Dendritic cell treated with granulocyte-macrophage colony-stimulating factor and Interleukin-4, amounts not matched to agents 40 ng/mL and 50 ng/mL, for 4 days (primary cell): ENCODE data around the gene HOXD13.

Source experiments
- H3K27ac Mint-ChIP-seq: one replicate; pipeline ENCODE4 v1.8.0; 2022; ENCODE audit warnings: mild to moderate bottlenecking, mixed read lengths
- H3K27me3 Mint-ChIP-seq: one replicate; pipeline ENCODE4 v1.8.0; 2022; ENCODE audit warnings: mild to moderate bottlenecking, mixed read lengths
- H3K36me3 Mint-ChIP-seq: one replicate; pipeline ENCODE4 v1.8.0; 2022; ENCODE audit warnings: low read depth, mixed read lengths
- H3K4me1 Mint-ChIP-seq: one replicate; pipeline ENCODE4 v1.8.0; 2022; ENCODE audit warnings: low read depth, mixed read lengths
- H3K4me3 Mint-ChIP-seq: one replicate; pipeline ENCODE4 v1.8.0; 2022; ENCODE audit warnings: mild to moderate bottlenecking, moderate library complexity, mixed read lengths
- H3K9me3 Mint-ChIP-seq: one replicate; pipeline ENCODE4 v1.8.0; 2022; ENCODE audit warnings: mixed read lengths
- intact Hi-C: fragments of 100-400 bp; cut with micrococcal nuclease; formaldehyde crosslinking; loops from one replicate; pipeline ENCODE4 v1.15.0; 2022

HOXD13 gene

DNA sequence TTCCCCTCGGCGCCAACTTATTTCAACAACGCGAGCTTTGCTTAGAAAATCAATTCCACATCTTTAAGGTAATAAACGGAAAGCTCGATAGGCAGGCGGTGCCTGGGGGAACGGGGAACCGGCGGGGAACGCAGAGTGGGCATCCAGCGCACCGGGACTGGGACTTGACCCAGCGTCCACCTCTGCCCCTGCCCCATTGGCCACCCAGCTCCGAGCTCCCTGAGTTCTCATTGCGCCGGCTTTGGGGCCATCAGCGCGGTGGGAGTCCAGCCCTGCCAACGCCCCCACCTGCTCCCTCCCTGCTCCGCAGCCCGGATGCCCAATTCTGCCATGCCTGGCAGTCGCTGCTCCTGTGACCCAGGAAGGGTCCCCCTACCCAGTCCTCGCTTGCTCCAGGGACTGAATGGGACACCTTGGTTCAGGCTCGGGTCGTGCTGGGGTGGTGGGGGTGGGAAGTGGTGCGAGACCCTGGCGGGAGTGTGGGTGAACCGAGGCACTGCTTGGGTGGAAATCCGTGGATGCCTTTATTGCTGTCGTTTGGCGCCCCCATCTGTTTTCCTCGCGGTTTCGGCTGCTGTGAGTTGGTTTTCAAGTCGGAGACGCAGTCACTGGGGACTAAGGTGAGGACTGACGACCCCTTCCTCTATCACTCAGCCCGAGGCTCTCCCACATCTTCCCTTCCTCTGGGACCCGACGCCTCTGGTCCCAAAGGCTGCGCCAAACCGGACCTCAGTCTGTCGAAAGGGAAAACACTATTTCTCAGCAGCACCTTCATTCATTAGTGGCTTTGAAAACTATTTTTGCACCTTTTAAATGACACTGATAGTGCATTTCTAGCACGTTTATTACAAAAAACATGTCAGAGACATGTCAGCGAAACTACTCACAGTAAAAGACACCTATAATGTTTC lies 6.4 kb upstream of the HOXD13 start:
- Mint-ChIP-seq H3K36me3 (no peaks in the 10 kb centered on the region), H3K27me3 (peaks cover 100% of the 10 kb centered on the region), H3K9me3 (no peaks in the 10 kb centered on the region), H3K27ac (no peak overlapping the region), H3K4me1 (peaks cover 39% of the 10 kb centered on the region), H3K4me3 (no peak overlapping the region)
- intact Hi-C loops: no loop called here

DNA sequence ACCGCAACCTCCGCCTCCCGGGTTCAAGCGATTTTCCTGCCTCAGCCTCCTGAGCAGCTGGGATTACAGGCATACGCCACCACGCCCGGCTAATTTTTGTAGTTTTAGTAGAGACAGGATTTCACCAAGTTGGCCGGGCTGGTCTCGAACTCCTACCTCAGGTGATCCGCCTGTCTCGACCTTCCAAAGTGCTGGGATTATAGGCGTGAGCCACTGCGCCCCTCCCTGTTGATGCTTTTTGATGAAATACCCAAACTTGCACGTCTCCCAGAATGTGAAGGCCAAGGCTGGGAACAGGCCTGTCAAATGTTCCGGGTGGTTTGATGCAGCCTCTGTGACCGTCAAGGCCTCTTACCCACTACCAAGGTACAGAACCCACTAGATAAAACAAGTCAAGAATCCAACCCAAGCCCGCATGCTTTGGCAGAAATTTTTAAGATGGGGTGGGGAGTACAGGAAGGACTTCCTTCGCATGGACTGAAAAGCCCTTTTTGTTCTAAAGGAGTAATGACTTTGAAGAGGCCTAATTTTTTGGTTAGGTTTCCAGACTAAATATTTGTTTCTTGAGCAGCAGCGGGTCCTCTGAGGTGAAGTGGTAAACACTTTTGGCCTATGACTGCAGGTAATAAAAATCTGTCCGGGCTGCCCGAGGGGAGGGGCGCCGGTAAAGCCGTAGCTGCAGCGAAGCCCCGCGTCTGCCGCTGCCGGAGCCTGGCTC lies 5.0 kb upstream of the HOXD13 start:
- H3K4me3 Mint-ChIP-seq: peak overlapping the region; percentile 79
- H3K4me1 Mint-ChIP-seq: peaks cover 53% of the 10 kb centered on the region
- H3K9me3 Mint-ChIP-seq: no peaks in the 10 kb centered on the region
- H3K36me3 Mint-ChIP-seq: no peaks in the 10 kb centered on the region
- intact Hi-C loops: loop anchor here (2.0 kb wide), 1 partner anchor 721 kb away; no protein-coding TSS in a partner anchor
- H3K27ac Mint-ChIP-seq: no peak overlapping the region
- H3K27me3 Mint-ChIP-seq: peaks cover 98% of the 10 kb centered on the region

- Mint-ChIP-seq H3K27me3 (peaks cover 95% of the 10 kb centered on the region), H3K36me3 (no peaks in the 10 kb centered on the region), H3K4me3 (peak overlapping the region; percentile 79), H3K9me3 (no peaks in the 10 kb centered on the region), H3K27ac (no peak overlapping the region), H3K4me1 (peaks cover 54% of the 10 kb centered on the region)
- intact Hi-C loops: loop anchor here (2.0 kb wide), 1 partner anchor 721 kb away; no protein-coding TSS in a partner anchor
Observed at GRCh38 chr2:176088048-176088936, 4.2 kb upstream of the HOXD13 start.

DNA sequence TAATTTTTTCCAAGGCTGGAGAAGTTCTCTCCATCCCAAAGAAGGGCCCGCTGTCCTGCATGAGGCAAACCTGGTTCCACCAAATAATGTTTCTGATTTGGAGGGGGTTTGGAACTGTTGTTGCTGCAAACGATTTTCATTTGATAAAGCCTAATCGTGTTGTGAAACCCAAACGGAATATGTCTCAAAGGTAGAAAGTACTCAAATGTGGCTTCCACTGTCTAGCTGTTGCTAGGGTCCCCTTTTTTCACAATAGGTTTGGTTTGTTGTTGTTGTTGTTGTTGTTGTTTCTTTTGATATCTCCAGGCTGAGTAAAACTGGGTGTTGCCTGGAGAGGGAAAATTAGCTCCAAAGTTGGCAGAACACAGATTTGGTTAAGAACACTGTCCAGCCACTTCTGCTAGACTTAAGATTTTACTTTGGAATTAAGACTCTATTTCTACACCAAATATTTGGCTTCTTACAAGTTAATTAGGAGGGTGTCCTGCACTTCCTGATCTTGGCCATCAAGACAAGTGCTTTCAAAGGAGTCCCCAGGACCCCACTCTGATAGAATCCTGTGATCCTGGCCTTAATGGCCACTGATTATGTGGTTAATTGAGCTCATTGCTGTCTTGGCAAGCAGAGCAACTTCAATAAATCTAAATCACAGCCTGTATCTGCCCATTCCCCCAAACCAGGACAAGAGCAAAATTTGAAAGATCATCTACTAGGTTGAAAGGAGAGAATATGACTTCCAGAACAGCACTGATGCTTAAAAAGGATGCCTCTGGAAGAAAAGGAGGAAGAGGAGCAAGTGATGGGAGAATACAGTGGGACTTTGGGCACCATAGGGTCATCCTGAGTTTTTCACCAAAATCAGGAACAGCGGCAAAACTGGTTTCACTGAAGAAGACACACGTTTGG lies 3.3 kb upstream of the HOXD13 start:
- no peaks in the 10 kb centered on the region for H3K9me3 Mint-ChIP-seq
- peaks cover 59% of the 10 kb centered on the region for H3K4me1 Mint-ChIP-seq
- no peaks in the 10 kb centered on the region for H3K36me3 Mint-ChIP-seq
- intact Hi-C loops: loop anchor here (2.0 kb wide), 1 partner anchor 722 kb away; no protein-coding TSS in a partner anchor
- peaks cover 95% of the 10 kb centered on the region for H3K27me3 Mint-ChIP-seq
- no peak overlapping the region for H3K27ac Mint-ChIP-seq
- no peak overlapping the region for H3K4me3 Mint-ChIP-seq

DNA sequence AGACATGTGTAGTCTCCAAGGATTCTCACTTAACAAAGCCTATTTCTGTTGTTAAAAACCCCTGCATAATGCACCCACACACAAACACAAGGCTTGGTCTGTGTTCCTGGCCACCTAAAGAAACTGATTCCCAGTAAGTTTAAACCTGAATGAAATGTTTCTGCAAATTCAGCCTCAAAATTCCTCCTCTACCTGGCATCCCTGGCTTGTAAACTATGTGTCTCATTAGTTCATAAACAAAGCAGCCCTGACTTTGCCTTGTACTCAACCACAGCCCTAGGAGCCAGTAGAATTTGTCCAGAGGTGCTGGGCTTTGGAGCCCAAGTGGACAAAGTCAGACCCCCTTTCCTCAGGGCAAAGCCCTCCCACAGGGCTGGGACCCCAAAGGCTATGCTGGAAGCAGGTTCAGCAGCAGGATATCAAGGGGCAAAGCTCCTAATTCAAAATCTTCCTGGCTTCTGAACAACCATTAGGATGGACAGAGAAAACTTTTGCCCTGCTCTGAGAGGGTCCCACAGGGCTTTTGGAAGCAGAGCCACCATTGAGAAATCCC lies 2.6 kb upstream of the HOXD13 start:
- intact Hi-C loops: loop anchor here (2.0 to 10.0 kb wide), 2 partner anchors 85 to 723 kb away; partner anchors contain the start of gene LNPK
- H3K27ac Mint-ChIP-seq: no peak overlapping the region

DNA sequence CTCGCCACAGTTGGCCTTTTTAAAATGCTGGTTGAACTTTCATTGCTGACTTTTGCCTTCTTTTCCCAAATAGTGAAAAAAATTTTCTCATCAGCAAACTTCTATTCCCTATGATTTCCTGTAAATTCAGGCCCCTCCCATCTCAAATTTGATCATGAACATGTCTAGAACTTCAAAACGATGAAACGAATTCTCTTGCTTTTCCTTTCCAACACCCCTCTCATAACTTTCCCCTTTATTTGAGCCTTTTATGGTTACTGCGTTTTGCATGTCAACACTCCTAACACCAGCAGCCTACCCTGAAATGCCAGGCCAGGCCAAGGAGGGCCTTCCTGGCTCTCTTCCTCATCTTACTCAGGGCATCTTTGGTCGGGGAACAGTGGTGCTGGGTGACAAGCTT lies 1.7 kb upstream of the HOXD13 start:
- intact Hi-C loops: loop anchor here (10.0 kb wide), 1 partner anchor 86 kb away; the partner anchor contains the start of gene LNPK
- Mint-ChIP-seq H3K27me3 (peaks cover 95% of the 10 kb centered on the region), H3K4me3 (no peak overlapping the region), H3K4me1 (peaks cover 46% of the 10 kb centered on the region), H3K9me3 (no peaks in the 10 kb centered on the region), H3K27ac (no peak overlapping the region), H3K36me3 (no peaks in the 10 kb centered on the region)

More for the DNA sequence above, 2.6 kb upstream of the HOXD13 start:
- Mint-ChIP-seq H3K4me3 (no peak overlapping the region), H3K4me1 (peaks cover 52% of the 10 kb centered on the region), H3K36me3 (no peaks in the 10 kb centered on the region), H3K9me3 (no peaks in the 10 kb centered on the region), H3K27me3 (peaks cover 95% of the 10 kb centered on the region)

DNA sequence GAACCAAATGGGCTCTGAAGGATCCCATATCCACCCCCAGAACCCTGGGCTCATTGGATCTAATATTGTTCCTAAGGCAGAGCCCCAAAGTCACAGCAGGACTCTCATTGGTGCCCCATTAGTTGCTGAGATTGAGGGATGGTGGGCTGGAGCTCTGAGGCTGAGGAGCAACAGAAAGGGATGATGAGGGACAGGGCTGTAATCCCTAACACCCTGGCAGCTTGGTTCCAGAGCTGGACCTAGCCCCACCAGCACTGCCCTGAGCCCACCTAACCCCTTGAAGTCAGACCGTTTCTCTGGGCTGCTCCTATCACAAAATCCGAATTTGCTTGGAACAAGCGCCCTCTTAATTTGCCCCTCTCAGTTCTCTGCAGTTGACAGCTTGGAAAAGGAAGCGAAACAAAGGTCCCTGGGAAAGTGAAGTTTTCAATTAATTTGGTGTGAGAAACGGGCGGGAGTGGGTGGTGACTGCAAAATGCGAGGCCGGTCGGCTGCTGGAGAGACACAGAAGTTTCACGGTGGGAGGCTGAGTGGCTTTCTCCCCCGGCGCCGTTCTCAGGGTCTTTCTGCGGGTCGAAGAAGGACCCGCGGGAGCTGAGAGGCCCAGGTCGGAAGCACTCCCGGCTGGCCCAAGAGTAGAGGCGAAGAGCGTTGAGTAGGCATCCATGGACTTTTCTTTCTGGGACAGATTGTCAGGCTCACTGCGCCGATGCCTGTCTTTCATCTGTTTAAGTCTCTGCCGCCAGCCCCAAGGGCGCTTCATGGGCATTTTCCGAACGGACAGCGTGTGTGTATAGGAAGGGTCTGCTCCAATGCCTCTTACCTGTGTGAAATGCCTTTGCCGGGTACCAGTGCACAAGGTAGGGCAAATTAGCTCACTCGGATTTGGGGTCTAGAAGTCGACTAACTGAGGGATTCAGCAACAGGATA lies 927 bp upstream of the HOXD13 start:
- H3K9me3 Mint-ChIP-seq: no peaks in the 10 kb centered on the region
- H3K4me1 Mint-ChIP-seq: peaks cover 40% of the 10 kb centered on the region
- H3K27ac Mint-ChIP-seq: no peak overlapping the region
- H3K36me3 Mint-ChIP-seq: no peaks in the 10 kb centered on the region
- H3K4me3 Mint-ChIP-seq: peak overlapping the region; percentile 28
- intact Hi-C loops: loop anchor here (10.0 kb wide), 1 partner anchor 87 kb away; the partner anchor contains the start of gene LNPK
- H3K27me3 Mint-ChIP-seq: peaks cover 94% of the 10 kb centered on the region

DNA sequence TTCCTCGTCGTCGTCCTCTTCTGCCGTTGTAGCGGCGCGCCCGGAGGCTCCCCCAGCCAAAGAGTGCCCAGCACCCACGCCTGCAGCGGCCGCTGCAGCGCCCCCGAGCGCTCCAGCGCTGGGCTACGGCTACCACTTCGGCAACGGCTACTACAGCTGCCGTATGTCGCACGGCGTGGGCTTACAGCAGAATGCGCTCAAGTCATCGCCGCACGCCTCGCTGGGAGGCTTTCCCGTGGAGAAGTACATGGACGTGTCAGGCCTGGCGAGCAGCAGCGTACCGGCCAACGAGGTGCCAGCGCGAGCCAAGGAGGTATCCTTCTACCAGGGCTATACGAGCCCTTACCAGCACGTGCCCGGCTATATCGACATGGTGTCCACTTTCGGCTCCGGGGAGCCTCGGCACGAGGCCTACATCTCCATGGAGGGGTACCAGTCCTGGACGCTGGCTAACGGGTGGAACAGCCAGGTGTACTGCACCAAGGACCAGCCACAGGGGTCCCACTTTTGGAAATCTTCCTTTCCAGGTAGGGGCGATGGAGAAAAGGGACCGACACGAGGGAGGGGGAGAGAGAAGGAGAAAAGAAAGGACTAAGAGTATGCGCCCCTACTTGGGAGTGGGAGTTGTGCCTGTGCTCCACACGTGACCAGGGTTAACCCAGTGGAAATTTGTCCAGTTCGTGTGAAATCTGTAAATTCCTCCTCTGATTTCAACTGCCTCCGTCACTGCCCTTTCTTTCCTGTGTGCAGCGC lies 800 bp downstream of the HOXD13 start:
- peak overlapping the region; percentile 73 for H3K4me3 Mint-ChIP-seq
- H3K9me3 Mint-ChIP-seq: no peaks in the 10 kb centered on the region
- intact Hi-C loops: loop anchor here (10.0 kb wide), 1 partner anchor 89 kb away; the partner anchor contains the start of gene LNPK
- no peaks in the 10 kb centered on the region for H3K36me3 Mint-ChIP-seq
- peaks cover 94% of the 10 kb centered on the region for H3K27me3 Mint-ChIP-seq
- no peak overlapping the region for H3K27ac Mint-ChIP-seq
- peaks cover 49% of the 10 kb centered on the region for H3K4me1 Mint-ChIP-seq

DNA sequence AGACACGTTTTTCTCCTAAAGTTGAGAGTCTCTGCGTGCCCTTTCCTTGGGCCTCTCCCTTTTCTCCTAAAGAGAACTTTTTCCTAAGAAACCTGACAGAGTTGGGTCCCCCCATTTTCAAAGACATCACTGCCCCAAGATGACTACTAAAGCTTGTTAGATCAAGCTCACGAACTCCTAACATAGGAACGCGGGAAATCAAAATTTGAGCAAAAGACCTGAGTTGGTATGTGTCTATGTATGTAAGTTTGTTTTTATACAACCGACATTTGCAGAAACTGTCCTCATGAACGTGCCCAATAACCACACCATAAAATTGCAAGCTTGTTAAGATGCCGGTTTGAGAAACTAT lies 1.4 kb downstream of the HOXD13 start:
- Mint-ChIP-seq H3K9me3 (no peaks in the 10 kb centered on the region), H3K27ac (no peak overlapping the region), H3K27me3 (peaks cover 94% of the 10 kb centered on the region), H3K4me3 (no peak overlapping the region), H3K36me3 (no peaks in the 10 kb centered on the region), H3K4me1 (peaks cover 46% of the 10 kb centered on the region)
- intact Hi-C loops: loop anchor here (10.0 kb wide), 1 partner anchor 89 kb away; the partner anchor contains the start of gene LNPK

- intact Hi-C loops: loop anchor here (10.0 kb wide), 1 partner anchor 90 kb away; the partner anchor contains the start of gene LNPK
- no peaks in the 10 kb centered on the region for H3K36me3 Mint-ChIP-seq
- peaks cover 94% of the 10 kb centered on the region for H3K27me3 Mint-ChIP-seq
- peaks cover 46% of the 10 kb centered on the region for H3K4me1 Mint-ChIP-seq
- H3K27ac Mint-ChIP-seq: no peak overlapping the region
- H3K4me3 Mint-ChIP-seq: no peak overlapping the region
- H3K9me3 Mint-ChIP-seq: no peaks in the 10 kb centered on the region
Observed at GRCh38 chr2:176094349-176094748, 1.8 kb downstream of the HOXD13 start.

DNA sequence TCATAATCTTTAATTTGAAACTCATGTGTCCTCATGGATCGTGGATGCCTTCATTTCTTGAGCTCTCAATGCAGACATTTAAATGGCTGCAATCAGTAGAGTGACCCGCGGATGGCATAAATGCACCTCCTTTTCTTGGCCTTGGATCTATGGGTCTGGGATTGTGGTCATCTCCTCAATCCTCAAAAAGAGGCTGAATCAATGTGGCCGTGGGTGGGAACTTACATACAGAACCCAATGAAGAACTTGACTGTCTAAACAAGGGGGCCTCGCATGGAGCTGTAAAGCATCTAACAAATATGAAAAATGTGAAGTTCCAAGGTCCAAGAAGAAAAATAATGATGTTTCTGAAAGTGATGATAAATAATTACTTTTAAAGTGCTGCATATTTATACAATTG lies 2.9 kb downstream of the HOXD13 start:
- intact Hi-C loops: loop anchor here (10.0 kb wide), 1 partner anchor 91 kb away; the partner anchor contains the start of gene LNPK
- no peaks in the 10 kb centered on the region for H3K36me3 Mint-ChIP-seq
- no peaks in the 10 kb centered on the region for H3K9me3 Mint-ChIP-seq
- H3K4me1 Mint-ChIP-seq: peaks cover 46% of the 10 kb centered on the region
- no peak overlapping the region for H3K4me3 Mint-ChIP-seq
- no peak overlapping the region for H3K27ac Mint-ChIP-seq
- peaks cover 94% of the 10 kb centered on the region for H3K27me3 Mint-ChIP-seq
